A673 (cell line): ENCODE data around the gene MRPL20. TPM values are rescaled to one million over a fixed set of nuclear protein-coding genes. Genes with fewer than 3 reads are reported as not detected.

ENCODE experiments used
- BruUV-seq: library from RNA; stranded (reverse); fragments of 400-500 nt; replicated peaks from 2 replicates; lab custom pipeline; 2021; lab: Mats Ljungman, UMichigan
- CTCF ChIA-PET: fragments of 300-600 bp; sonication (Branson Sonifier 250); formaldehyde crosslinking; loops from one replicate; lab custom pipeline; 2022; ENCODE audit warnings: antibody characterized with exemption; lab: Charles Lee
- POLR2A ChIA-PET: fragments of 300-600 bp; sonication (Branson Sonifier 250); formaldehyde crosslinking; loops from one replicate; lab custom pipeline; 2022; ENCODE audit warnings: antibody characterized with exemption; ENCODE audit not compliant: low non-redundant PET; lab: Charles Lee
- DNase-seq: peaks from one replicate; pipeline ENCODE4 v3.0.0-alpha.2; 2015; ENCODE audit warnings: low spot score
- H3K27ac ChIP-seq: fragments of 200-600 bp; sonication (generic); 2 replicates; pipeline ENCODE4 v1.5.1; 2016; ENCODE audit warnings: mixed run types, low read depth, mild to moderate bottlenecking, mixed read lengths, antibody characterized with exemption, low read length; ENCODE audit not compliant: poor library complexity, severe bottlenecking
- H3K27me3 ChIP-seq: fragments of 200-600 bp; sonication (generic); replicated peaks from 2 replicates; pipeline ENCODE4 v1.6.1; 2017; ENCODE audit warnings: mixed run types, low read depth, mild to moderate bottlenecking, mixed read lengths, antibody characterized with exemption, low read length; ENCODE audit not compliant: insufficient read depth, poor library complexity
- H3K36me3 ChIP-seq: fragments of 200-600 bp; sonication (generic); 2 replicates; pipeline ENCODE4 v1.6.1; 2016; ENCODE audit warnings: mixed run types, mild to moderate bottlenecking, mixed read lengths, antibody characterized with exemption, low read length; ENCODE audit not compliant: insufficient read depth, poor library complexity, severe bottlenecking
- H3K4me1 ChIP-seq: fragments of 200-600 bp; sonication (generic); 2 replicates; pipeline ENCODE4 v1.6.1; 2017; ENCODE audit warnings: mixed run types, mild to moderate bottlenecking, mixed read lengths, antibody characterized with exemption, low read length; ENCODE audit not compliant: insufficient read depth, poor library complexity, severe bottlenecking
- H3K4me3 ChIP-seq: fragments of 200-600 bp; sonication (generic); 2 replicates; pipeline ENCODE4 v1.5.1; 2016; ENCODE audit warnings: low read depth, mixed run types, mild to moderate bottlenecking, mixed read lengths, low read length; ENCODE audit not compliant: poor library complexity, severe bottlenecking
- H3K9me3 ChIP-seq: fragments of 200-600 bp; sonication (generic); 2 replicates; pipeline ENCODE4 v1.6.1; 2016; ENCODE audit warnings: mixed run types, low read depth, mild to moderate bottlenecking, mixed read lengths, antibody characterized with exemption, low read length; ENCODE audit not compliant: poor library complexity, severe bottlenecking
- CTCF ChIP-seq: fragments of 300-800, 200-600 bp; sonication (generic); conservative IDR thresholded peaks from 2 replicates; pipeline ENCODE4 v1.5.1; 2017; ENCODE audit warnings: low read depth, mild to moderate bottlenecking, antibody characterized with exemption, low read length, moderate library complexity, mixed read lengths
- EZH2 ChIP-seq: fragments of 200-600 bp; sonication (generic); IDR thresholded peaks from 2 replicates; pipeline ENCODE4 v1.6.1; 2017; ENCODE audit warnings: borderline replicate concordance, low read depth, mild to moderate bottlenecking, mixed read lengths, antibody characterized with exemption, low read length; ENCODE audit not compliant: poor library complexity, severe bottlenecking
- intact Hi-C: fragments of 100-400 bp; cut with micrococcal nuclease; formaldehyde crosslinking; loops from one replicate; pipeline ENCODE4 v1.10.0; 2022; ENCODE audit not compliant: unreplicated experiment
- total RNA-seq: library from RNA; stranded (reverse); gene quantifications from 2 replicates; pipeline ENCODE4 v1.2.3, GENCODE V29; 2021

Gene MRPL20
- total RNA-seq, 1 experiment from 2014 or later: 151 TPM

DNA sequence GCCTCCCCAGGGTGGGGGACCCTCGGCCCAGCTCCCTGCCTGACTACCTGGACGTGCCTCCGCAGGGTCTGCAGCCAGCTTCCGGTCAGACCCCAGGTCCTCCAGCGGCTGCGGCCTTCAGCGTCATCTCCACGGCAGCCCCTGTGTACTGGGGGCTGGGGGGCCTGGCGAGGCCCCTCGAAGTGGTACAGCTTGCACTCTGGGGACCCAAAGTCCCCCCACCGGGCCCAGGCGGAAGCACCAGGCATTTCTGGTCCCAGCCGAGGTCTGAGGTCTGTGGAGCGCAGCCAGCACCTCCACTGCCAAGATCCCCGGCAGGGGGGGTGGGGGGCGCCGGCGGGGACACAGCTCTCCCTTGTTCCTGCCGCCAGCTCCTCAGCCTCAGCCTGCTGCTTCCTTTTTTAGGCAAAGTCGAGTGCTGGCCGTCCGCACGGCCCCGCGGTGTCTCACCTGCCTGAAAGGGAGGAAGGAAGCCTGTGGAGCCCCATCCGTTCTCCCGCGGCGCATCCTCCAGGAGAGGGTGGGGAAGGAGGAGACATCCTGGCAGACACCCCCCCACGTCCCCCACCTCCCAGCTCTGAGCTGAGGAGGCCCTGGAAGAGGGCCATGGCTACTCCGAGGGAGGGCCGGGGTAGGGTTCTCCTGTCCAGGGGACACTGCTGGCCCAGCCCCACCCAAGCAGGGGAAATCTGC, 27.2 kb upstream of the MRPL20 start:
- ChIA-PET CTCF (no interaction called here), POLR2A (no interaction called here)
- Histone ChIP-seq H3K4me1 (peaks cover 11% of the 10 kb centered on the region), H3K9me3 (no peaks in the 10 kb centered on the region), H3K36me3 (no peaks in the 10 kb centered on the region), H3K27me3 (no peaks in the 10 kb centered on the region), H3K4me3 (no peak overlapping the region), H3K27ac (no peak overlapping the region)
- DNase-seq: no peak
- intact Hi-C loops: no loop called here
- no peak for TF ChIP-seq CTCF
- no peak for TF ChIP-seq EZH2
- BruUV-seq: no TSS peak

DNA sequence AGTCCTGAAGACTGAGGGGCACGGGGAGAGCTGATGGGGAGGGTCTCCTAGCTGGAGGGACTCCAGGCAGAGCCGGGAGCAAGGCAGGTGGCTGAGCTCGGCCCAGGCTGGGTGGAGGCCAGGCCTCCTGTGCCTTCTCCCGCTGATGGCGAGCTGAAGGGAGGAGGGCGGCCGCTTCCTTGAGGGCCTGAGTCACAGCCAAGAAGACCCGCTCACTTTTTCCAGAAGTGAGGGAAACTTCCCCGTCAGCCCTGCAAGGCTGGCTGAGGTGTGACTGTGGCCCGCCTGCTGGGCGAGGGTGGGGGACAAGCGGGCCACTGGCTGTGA, 26.7 kb upstream of the MRPL20 start:
- ChIA-PET POLR2A (no interaction called here), CTCF (no interaction called here)
- no peak for DNase-seq
- no peak overlapping the region for H3K4me3 ChIP-seq
- H3K27ac ChIP-seq: no peak overlapping the region
- no peak for TF ChIP-seq CTCF
- TF ChIP-seq EZH2: no peak
- peaks cover 11% of the 10 kb centered on the region for H3K4me1 ChIP-seq
- intact Hi-C loops: no loop called here
- BruUV-seq: no TSS peak
- no peaks in the 10 kb centered on the region for H3K36me3 ChIP-seq
- no peaks in the 10 kb centered on the region for H3K27me3 ChIP-seq
- no peaks in the 10 kb centered on the region for H3K9me3 ChIP-seq

- Histone ChIP-seq H3K27me3 (no peaks in the 10 kb centered on the region), H3K27ac (no peak overlapping the region), H3K4me3 (no peak overlapping the region), H3K36me3 (no peaks in the 10 kb centered on the region), H3K9me3 (no peaks in the 10 kb centered on the region), H3K4me1 (peaks cover 11% of the 10 kb centered on the region)
- TF ChIP-seq CTCF: no peak
- TF ChIP-seq EZH2: no peak
- POLR2A ChIA-PET: no interaction called here
- BruUV-seq: no TSS peak
- CTCF ChIA-PET: no interaction called here
- DNase-seq: no peak
- intact Hi-C loops: no loop called here
Observed at GRCh38 chr1:1432951-1433803, 26.1 kb upstream of the MRPL20 start.
